Right lobe of liver (tissue), 6 donors: ENCODE measurements around the gene C1orf52. TPM values are rescaled to one million over a fixed set of nuclear protein-coding genes. Genes with fewer than 3 reads are reported as not detected.

Experiments used
- ATAC-seq, 4 donors: fragments of 200-7000 bp; cut with Tn5 transposase; one replicate each; pipeline ENCODE4 v1.9.1; 2020; ENCODE audit warnings: mild to moderate bottlenecking in 4 of 4, moderate library complexity in 4 of 4
- DNase-seq, 3 donors: peaks; one replicate each; pipeline ENCODE4 v3.0.0-alpha.2; 2020
- H3K27ac ChIP-seq, 3 donors: fragments of 200-600 bp; one replicate each; pipeline ENCODE4 v1.8.0; 2022
- H3K27me3 ChIP-seq, 2 donors: fragments of 200-600 bp; one replicate each; pipeline ENCODE4 v1.8.0; 2022
- H3K36me3 ChIP-seq, 4 donors: fragments of 200-600 bp; sonication (generic) in 1 of 4; one replicate each; pipeline versions ENCODE4 v1.5.1 to v1.8.0; 2017 to 2022; ENCODE audit warnings: control low read depth in 1 of 4
- H3K4me1 ChIP-seq, 4 donors: fragments of 200-600 bp; sonication (generic) in 1 of 4; one replicate each; pipeline versions ENCODE4 v1.5.1 to v1.8.0; 2017 to 2022; ENCODE audit warnings: control low read depth in 1 of 4
- H3K4me3 ChIP-seq, 3 donors: fragments of 200-600 bp; one replicate each; pipeline ENCODE4 v1.8.0; 2022
- H3K9me3 ChIP-seq, 4 donors: fragments of 200-600 bp; sonication (generic) in 1 of 4; one replicate each; pipeline versions ENCODE4 v1.5.1 to v1.8.0; 2017 to 2022; ENCODE audit warnings: control low read depth in 1 of 4
- POLR2A ChIP-seq: fragments of 450-650 bp; IDR thresholded peaks from one replicate; pipeline ENCODE4 v1.6.1; 2017; ENCODE audit warnings: antibody characterized with exemption, mild to moderate bottlenecking
- WGBS: methylation state at CpG from one replicate; pipeline ENCODE4 v1.1.6; 2018; ENCODE audit warnings: low coverage, low lambda C conversion rate; ENCODE audit not compliant: insufficient coverage; ENCODE audit errors: missing lambda C conversion rate; 5-methylcytosine and 5-hydroxymethylcytosine counted together
- intact Hi-C, 2 donors: fragments of 100-400 bp; cut with DNase I; formaldehyde crosslinking; loops; one replicate each; pipeline versions ENCODE4 v1.11.2 to v1.14.1; 2022
- total RNA-seq, 6 experiments: library from RNA; depleted of rRNA in 2 of 6; stranded (reverse); fragments of >200 nt in 2 of 6; fragmentation: NEBNext Ultra II Directional in 3 of 6; extraction: Animal tissue kit (Norgen Biotek cat#: 25700) in 3 of 6; gene quantifications; one replicate each; pipeline versions ENCODE4 v1.1.0 to v1.2.4, GENCODE V29; 2016 to 2023
- TF ChIP-seq, protein P1 (sequence below), 4 donors: fragments of 200-600 bp in 3 of 4; fragments of 450-650 bp in 1 of 4; IDR thresholded peaks; one replicate each; pipeline versions ENCODE4 v1.5.1 to v1.8.0; 2016 to 2022; ENCODE audit warnings: antibody characterized with exemption in 4 of 4, mild to moderate bottlenecking in 2 of 4
- donor health status: DM: no; HTN: yes; CAD: no.
- donor health status: DM: no; HTN: no; CAD: no.
- donor health status: DM: no; HTN: no; CAD: no.
- donor health status: DM: no; HTN: yes; CAD: no.
- donor health status: DM: no; HTN: yes; CAD: no.

The C1orf52 gene
- total RNA-seq, 6 experiments from 2014 or later, result 4.7 to 8.0 (median 6.7) TPM

DNA sequence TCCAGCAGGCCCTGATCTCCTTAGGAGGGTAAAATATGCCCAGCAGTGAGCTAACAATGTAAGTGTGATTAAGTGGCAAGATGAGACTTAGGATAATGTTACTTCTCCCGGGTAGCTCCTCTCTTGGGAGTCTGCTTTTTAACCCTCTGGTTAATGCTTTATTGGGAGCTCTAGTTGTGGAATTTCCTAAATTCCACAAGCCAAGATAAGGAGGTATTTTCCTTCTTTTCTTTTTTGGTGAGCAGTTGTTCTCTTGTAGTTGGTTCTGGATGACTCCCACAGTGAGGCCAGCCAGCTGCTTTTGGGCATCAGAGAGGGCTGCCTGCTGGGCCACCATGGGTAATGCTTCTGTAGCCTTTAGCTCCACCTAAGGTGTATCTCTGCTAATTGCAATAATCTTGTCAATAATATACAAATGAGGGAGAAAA, 19.3 kb downstream of the C1orf52 start:
- Histone ChIP-seq H3K9me3 (no peaks in the 10 kb centered on the region), H3K4me1 (no peaks in the 10 kb centered on the region), H3K4me3 (no peak overlapping the region), H3K36me3 (no peaks in the 10 kb centered on the region), H3K27ac (no peak overlapping the region), H3K27me3 (no peaks in the 10 kb centered on the region)
- no CpG with 5 or more reads among the region's 1 CpG for WGBS
- ATAC-seq, result peak; percentile 71 to 89 (median 86)
- DNase-seq, result peak in 1 of 3 donors; percentile 26
- intact Hi-C loops, result no loop called here
- TF ChIP-seq POLR2A, result no peak
- TF ChIP-seq, protein P1, sequence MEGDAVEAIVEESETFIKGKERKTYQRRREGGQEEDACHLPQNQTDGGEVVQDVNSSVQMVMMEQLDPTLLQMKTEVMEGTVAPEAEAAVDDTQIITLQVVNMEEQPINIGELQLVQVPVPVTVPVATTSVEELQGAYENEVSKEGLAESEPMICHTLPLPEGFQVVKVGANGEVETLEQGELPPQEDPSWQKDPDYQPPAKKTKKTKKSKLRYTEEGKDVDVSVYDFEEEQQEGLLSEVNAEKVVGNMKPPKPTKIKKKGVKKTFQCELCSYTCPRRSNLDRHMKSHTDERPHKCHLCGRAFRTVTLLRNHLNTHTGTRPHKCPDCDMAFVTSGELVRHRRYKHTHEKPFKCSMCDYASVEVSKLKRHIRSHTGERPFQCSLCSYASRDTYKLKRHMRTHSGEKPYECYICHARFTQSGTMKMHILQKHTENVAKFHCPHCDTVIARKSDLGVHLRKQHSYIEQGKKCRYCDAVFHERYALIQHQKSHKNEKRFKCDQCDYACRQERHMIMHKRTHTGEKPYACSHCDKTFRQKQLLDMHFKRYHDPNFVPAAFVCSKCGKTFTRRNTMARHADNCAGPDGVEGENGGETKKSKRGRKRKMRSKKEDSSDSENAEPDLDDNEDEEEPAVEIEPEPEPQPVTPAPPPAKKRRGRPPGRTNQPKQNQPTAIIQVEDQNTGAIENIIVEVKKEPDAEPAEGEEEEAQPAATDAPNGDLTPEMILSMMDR (IDR thresholded peaks at IDR 0.05), result peak; percentile 26 to 45 (median 44)

DNA sequence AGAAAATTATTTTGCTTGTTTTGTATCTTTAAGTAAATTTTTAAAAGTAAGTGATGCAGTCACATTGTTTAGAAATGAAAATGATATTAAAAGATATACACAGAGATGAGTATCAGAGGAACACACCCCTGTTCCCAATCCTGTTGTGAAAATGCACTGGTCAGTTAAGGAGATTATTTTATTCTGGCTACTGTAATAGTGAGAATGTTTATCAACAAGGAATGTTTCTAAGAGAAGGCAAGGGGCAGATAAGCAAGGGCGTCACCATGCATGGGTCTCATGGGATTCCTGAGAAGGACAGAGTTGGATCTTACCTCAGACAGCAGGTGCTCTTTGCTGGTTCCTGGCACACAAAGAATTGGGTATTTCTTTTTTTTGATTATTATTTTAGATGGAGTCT, 21.8 kb downstream of the C1orf52 start:
- ATAC-seq (no peak), DNase-seq (no peak)
- Histone ChIP-seq H3K36me3 (no peaks in the 10 kb centered on the region), H3K27ac (no peak overlapping the region), H3K4me1 (no peaks in the 10 kb centered on the region), H3K9me3 (no peaks in the 10 kb centered on the region), H3K27me3 (no peaks in the 10 kb centered on the region), H3K4me3 (no peak overlapping the region)
- intact Hi-C loops, result loop anchor here (5.0 to 10.0 kb wide), 2 partner anchors 123 to 125 kb away; no protein-coding TSS in a partner anchor
- no peak for TF ChIP-seq POLR2A
- TF ChIP-seq, protein P1 (IDR thresholded peaks at IDR 0.05), result no peak
- 82% methylated on average over 1 of the region's 1 CpG for WGBS

DNA sequence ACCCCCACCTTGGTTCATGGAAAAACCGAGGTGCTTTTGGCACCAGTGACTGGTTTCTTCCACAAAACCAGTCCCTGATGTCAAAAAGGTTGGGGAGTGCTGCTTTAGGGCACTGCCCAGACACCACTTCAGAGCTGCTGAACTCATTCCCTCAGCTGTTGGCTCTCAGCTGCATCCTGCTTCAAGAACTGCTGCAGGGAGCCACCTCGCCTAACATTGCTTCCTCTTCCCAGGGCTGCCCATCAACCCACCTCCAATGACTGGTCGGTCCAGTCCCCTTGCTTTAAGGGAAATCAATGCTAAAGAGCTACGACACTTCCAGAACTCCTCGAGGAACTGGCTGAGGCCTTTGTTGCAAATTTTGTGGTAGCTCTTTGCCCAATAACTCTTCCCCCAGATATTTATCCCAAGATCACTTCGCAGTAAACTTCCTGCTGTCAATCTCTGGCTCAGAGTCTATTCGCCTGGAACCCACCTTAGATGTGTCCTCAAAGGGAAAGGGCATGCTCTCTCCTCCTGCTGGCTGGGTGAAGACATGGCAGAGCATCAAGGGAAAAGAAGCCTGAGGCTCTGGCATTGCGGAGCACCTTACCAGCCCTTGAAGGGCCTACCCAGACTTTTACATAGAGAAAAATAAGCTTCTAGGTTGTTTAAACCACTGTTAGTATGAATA, 29.0 kb downstream of the C1orf52 start:
- TF ChIP-seq POLR2A, result no peak
- TF ChIP-seq, protein P1 (IDR thresholded peaks at IDR 0.05), result peak in 1 of 4 donors; percentile 17
- Histone ChIP-seq H3K27me3 (no peaks in the 10 kb centered on the region), H3K36me3 (no peaks in the 10 kb centered on the region), H3K4me1 (no peaks in the 10 kb centered on the region), H3K9me3 (no peaks in the 10 kb centered on the region), H3K4me3 (no peak overlapping the region), H3K27ac (no peak overlapping the region)
- ATAC-seq (peak in 2 of 4 donors; percentile 46 to 55), DNase-seq (no peak)
- intact Hi-C loops, result loop anchor here in 1 of 2 donors (10.0 kb wide), 1 partner anchor 116 kb away; no protein-coding TSS in a partner anchor
- WGBS, result 74% methylated on average over 5 of the region's 8 CpGs

DNA sequence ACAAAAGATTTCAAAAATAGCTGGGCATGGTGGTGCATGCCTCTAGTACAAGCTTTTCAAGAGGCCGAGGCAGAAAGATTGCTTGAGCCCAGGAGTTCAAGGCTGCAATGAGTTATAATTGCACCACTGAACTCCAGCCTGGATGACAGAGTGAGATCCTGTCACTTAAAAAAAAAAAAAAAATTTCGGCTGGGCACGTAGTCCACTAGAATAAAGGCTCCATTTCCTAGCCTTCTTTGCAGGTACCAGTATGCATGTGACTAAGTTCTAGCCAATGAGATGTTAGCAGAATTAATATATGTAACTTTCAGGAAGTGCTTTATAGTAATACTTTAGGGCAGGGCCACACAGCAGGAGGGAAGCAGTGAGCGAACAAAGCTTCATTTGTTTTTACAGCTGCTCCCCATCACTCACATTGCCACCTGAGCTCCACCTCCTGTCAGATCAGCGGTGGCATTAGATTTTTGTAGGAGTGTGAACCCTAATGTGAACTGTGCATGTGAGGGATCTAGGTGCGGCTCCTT, 29.8 kb downstream of the C1orf52 start:
- intact Hi-C loops, result loop anchor here in 1 of 2 donors (10.0 kb wide), 1 partner anchor 115 kb away; no protein-coding TSS in a partner anchor
- DNase-seq (no peak), ATAC-seq (no peak)
- 76% methylated on average over 4 of the region's 6 CpGs for WGBS
- H3K9me3 ChIP-seq, result no peaks in the 10 kb centered on the region
- no peaks in the 10 kb centered on the region for H3K27me3 ChIP-seq
- H3K4me3 ChIP-seq, result no peak overlapping the region
- H3K36me3 ChIP-seq, result no peaks in the 10 kb centered on the region
- TF ChIP-seq, protein P1 (IDR thresholded peaks at IDR 0.05), result no peak
- no peak for TF ChIP-seq POLR2A
- H3K4me1 ChIP-seq, result no peaks in the 10 kb centered on the region
- H3K27ac ChIP-seq, result no peak overlapping the region
